Amniotic epithelial cell (primary cell): Measurements from ENCODE around the gene CWC27.
"Not testable (repeated sequence)": the region's sequence is repeated elsewhere in the genome, so short reads cannot be mapped to it uniquely, and the experiment has no call there.

Experiments used
- DNase-seq: peaks from one replicate; pipeline ENCODE4 v3.0.0-alpha.2; 2010; ENCODE audit warnings: low read depth

CWC27 gene

DNA sequence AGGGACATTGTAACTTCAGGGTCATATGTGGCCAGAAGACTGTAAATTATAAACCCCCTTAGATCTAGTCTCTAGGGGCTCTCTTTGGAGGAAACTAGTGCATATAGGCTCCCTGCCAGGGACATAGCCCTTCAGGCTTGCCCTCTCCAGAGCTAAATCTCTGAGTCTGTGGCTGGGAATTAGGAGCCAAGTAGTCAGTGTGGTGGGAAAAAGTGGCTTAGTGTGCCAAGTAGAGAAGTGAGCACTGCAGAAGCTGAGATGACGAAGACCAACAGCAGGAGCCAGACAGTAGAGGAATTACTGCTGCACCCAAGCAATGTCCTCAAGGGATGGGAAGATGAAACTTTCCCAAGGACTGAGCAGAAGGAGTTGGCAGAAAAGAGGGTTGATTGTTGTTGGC lies 71.2 kb downstream of the CWC27 start:
- DNase-seq: no peak

DNA sequence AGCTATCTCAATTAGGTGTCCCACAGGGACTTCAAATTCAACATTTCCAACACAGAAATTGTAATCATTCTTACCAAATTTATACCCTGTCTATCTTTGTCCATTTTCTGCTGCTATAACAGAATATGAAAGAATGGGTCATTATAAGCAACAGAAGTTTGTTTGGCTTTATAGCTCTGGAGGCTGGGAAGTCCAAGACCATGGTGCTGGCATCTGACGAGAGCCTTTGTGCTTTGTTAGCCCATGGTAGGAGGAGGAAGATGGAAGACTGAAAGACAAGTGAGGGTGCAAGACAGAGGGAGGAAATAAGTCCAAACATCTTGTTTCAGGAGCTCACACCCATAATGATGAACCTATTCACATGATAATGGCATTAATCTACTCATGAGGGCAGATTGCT lies 72.2 kb downstream of the CWC27 start:
- DNase-seq: no peak

DNA sequence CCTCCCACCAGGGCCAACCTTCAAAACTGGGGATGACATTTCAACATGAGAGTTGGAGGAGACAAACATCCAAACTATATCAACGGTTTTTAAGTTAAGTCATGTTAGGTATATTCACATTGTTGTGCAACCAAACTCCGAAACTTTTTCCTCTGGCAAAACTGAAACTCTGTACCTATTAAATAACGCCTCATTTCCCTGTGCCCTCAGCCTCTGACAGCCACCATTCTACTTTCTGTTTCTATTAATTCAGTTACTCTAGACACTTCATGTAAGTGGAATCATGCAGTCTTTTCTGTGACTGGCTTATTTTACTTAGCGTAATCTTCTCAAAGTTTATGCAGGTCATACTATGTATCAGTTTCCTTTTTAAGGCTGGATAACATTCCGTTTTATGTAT lies 85.0 kb downstream of the CWC27 start:
- no peak for DNase-seq

DNA sequence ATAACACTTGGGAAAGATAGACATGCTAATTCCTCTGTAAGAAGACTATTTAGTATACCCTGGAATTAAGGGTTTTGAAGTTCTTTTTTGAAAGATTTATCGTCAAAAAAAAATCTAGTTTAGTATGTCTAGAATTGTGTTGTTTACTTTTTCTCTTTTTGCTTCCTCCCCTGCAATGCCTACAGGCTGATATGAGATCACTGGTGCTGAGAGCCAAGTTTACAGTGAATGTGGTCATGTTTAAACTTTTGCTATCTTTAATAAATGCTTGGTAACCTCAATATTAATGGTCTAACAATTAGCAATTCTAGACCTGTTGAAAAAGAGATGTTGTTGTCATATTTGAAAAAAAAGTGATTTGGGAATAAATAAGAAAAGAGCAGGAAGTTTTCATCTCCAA lies 86.1 kb downstream of the CWC27 start:
- DNase-seq: peak; percentile 55

DNA sequence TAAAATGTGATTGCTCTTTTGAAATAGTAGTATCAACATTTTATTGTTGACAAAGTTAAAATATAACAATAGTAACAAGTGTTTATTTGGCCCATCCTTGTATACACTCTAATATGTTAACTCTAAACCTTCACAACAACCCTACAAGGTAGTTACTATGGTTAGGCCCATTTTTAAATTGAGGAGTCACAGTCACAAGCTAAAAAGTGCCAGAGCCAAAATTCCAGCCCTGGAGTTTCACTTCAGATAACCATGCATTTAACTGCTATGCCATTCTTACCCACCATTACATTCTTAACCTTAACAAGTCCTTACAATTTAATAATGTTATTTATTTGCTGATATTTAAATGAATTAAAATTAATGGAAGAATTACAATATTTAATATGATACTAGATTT lies 91.2 kb downstream of the CWC27 start:
- DNase-seq: no peak

DNA sequence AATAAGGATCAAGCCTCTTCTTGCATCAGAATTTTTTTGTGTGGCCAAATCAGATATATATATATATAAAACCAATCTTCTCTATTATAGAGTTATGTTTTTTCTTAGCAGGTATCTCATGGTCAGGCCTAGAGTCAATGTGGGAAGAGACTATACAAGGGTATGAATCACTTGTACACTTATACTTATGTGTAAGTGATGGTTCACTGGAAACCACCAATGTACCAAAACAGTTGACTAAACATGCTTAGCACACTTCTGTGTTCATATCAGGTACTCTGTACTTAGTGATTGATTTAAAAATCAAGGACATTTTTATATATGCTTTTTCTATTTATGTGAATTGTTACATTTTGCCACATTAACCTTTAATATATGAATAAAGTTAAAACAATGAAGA lies 92.6 kb downstream of the CWC27 start:
- no peak for DNase-seq

DNA sequence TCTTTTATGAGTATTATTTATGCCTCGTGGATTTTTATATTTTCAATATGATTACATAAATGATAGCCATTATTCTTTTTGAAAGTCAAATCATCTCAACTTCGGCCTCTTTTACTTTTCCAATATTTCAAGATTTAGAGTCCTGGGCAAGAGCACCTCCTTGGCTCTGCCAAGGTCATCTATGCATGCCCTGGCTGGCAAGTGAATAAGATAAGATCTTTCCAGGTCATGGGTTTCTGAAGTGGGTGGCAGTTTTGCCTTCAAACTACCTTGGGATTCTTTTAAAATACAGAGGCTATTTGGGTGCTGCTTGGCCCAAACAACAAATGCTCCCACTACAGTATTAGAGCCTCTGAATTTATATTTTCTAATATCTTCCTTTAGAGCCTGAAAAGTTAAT lies 95.4 kb downstream of the CWC27 start:
- no peak for DNase-seq

DNA sequence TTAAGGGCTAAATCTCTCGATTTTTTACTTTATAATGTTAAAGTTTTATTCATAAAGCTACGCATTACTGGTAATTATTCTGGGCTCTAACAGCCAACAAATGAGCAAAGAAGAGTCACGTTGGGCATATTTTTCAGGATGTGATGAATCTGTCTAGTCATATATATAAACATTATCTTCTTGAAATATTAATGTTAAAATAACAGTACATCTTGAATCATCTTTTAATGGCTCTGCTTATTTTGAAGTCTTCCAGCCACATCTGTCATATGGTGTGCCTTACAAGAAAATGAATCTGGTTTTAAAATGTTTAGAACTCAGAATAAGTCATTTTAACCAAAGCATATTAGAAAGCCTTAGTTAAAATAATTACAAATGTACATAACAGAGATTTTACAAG lies 96.9 kb downstream of the CWC27 start:
- peak; percentile 23 for DNase-seq

DNA sequence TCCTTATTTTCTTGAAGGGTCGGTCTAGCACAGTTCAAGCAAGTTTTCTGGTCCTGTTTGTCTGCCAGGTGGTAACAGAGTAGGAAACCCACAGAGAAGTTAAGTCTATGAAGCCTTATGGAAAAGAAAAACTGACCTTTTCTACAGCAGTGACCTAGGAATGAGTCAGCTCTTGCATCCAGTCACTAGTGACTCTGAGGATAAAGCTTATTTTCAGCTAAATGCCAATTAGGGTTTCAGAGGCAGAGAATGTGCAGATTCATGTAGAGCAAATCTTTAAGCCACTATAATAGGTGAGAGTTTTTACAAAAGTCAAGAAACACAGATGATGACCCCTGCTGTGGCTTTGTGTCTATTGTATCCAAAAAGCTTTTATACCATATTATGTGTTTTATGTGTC lies 100.7 kb downstream of the CWC27 start:
- peak; percentile 60 for DNase-seq

DNA sequence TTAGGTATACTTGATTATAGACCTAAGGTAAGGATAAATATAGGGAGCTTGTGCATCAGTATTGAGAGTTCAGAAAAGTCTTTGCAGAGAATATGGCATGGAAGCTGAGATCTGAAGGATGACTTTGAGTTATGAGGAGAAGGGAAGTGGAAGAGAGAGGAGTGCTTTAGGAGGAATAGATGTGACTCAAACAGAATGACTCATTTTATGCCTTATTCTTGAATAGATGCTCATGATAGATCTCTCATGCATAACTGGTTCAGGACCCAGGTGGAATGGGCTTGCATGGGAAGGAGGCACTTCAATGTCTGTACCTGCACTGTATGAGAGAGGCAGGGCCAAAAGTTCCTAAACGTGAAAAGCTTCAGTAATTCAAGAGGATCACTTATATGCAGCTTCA lies 103.3 kb downstream of the CWC27 start:
- peak; percentile 8 for DNase-seq

DNA sequence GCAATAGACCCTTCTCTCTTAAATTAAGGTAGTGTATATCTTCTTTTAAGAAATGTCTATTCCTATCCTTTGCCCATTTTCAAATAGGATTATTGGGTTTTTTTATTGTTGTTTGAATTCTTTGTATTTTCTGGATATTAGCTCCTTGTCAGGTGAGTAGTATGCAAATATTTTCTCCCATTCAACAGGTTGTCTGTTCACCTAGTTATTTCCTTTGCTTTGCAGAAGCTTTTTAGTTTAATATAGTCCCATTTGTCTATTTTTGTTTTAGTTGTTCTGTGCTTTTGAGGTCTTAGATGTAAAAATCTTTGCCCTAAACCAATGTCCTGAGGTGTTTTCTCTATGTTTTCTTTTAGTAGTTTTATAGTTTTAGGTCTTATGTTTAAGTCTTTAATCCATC lies 104.7 kb downstream of the CWC27 start:
- DNase-seq: no peak

DNA sequence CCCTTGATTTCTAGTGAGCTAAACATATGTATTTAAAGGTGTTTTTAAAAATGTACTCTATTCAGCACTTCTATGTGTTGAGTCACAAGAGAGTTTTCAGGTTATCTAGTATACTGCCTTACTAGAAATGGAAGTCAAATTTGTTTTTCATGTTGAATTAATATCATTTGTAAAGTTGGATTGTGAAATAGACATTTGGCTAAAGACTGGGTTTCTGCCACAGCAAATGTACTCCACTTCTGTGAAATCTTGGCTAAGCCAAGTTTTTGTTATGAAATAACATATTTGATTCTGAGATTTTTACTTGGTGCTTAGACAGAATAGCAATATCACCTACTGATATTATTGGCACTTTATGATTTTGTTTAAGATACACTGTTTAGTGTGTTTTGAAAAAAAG lies 106.0 kb downstream of the CWC27 start:
- peak; percentile 55 for DNase-seq

DNA sequence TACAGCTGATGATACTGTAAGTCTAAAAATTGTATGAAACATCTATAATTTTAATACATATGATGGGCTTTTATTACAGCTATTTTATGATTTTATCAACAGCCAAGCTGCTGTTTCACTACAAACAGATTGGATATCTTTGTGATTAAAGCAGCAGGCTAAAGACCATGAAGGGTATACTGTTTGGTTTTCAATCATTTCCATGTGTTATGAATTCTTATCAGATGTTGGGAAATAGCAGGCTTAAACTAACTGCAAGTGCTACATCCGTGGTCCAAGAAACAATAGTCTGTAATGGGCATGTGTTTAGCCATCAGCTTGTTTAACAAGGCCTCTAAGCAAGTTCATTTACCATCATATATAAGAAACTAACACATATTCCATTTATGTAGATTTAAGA lies 107.5 kb downstream of the CWC27 start:
- peak; percentile 24 for DNase-seq

DNA sequence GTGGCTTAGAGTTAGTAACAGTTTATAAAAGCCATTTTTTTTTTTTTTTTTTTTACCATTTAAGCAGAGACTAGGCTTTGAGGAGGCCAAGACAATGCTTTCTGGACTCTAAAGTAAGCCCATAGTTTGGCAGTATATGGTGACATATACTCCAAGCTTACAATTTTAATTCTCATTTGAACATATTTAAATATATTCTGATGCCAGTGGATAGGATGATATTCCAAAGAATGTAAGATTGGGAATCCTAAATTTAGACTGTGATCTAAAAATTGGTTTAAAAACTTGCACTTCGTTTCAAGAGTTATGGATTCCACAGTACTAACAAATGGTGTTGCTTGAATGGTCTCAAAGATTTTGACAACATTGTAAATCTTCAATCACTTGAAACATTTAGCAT lies 112.1 kb downstream of the CWC27 start:
- DNase-seq: no peak

DNA sequence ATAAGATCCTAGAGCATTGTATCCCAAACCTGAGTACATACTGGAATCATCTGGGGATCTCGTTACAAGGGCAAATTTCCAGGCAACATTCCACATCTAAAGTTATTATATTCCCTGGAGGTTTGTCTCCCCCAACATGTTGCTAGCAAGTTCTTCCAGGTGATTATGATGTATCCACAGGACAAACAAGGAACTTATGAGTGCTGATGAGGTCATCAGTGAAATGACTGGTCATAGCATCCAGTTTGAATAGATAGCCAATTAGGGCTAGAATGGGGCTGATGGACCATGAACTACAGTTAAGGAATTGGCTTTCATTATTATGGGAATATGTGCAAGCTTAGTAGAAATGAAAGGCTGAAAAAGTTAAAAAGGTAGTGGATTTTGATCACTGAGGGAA lies 115.2 kb downstream of the CWC27 start:
- DNase-seq: no peak

DNA sequence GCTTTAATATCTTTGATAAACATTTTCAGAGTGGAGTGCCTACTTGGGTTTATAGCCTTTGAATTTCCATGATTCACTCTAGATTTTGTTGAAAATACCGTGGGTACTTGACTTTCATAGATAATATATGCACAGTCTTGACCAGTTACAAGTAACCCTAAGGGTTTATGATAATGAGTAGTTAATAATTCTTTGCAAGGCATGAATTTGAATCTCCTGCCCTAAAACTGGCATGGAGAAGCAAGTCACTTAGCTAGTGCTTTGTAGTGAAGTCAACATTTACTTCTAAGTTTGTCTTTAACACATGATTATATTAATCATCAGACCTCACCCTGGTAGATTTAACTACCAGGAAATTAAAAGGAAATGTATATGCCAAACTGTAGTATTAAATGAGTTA lies 115.8 kb downstream of the CWC27 start:
- no peak for DNase-seq

DNA sequence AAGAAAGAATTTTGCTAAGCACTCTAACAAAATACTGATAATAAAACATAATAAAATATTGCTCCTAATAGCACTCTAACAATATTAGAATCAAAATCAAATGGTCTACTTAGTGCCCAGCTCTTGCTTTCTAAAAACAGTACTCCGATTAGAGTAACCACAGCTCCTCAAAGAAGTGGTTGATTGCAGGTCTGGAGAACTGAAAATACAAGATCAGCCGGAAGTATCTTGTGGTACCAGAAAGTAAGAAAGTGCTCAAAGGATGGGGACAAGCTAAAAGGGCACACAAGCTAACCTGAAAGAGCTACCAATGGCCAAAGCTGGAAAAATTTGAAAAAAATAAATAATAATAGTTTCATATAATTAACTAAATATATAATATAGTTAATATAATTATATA lies 119.2 kb downstream of the CWC27 start:
- no peak for DNase-seq

DNA sequence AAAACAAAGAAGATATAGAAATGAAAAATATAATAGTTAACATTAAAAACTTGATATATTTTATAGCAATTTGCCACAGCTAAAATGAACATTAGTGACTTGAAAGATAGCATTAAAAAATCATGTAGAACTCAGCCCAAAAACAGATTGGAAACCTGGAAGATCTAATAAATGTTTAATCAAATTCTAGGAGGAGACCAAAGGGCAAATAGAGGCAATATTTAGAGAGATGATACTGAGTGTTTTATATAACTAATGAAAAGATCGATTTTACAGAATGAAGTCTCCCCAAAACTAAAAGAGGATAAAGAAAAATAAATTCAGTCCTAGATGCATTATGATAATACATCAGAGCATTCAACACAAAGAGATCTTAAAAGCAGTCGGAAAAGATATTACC lies 127.0 kb downstream of the CWC27 start:
- no peak for DNase-seq

DNA sequence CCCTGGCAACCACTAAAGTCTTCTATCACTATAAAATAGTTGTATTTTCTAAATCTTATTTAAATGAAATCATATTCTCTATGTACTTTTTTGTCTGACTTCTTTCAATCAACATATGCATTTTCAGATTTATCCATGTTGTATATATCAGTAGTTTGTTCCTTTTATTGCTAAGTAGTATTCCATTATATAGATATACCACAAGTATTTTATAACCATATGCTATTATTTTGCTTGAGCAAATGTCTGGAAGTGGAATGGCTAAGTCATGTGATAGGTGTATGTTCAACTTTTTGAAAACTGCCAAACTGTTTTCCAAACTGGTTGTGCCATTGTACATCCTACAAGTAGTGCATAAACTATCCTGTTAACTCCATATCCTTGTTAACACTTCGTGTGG lies 131.1 kb downstream of the CWC27 start:
- no peak for DNase-seq

DNA sequence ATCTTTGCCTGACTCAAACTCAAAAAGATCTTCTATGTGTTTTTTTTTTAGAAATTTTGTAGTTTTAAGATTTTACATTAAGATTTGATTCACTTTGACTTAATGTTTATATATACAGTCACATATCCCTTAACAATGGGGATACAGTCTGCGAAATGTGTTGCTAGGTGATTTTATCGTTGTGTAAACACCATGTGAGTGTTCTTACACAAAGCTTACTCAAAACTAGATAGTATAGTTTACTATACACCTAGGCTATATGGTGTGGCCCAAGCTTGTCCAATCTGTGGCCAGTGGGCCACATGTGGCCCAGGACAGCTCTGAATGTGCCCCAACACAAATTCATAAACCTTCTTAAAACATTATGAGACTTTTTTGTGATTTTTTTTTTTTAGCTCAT lies 131.9 kb downstream of the CWC27 start:
- no peak for DNase-seq

DNA sequence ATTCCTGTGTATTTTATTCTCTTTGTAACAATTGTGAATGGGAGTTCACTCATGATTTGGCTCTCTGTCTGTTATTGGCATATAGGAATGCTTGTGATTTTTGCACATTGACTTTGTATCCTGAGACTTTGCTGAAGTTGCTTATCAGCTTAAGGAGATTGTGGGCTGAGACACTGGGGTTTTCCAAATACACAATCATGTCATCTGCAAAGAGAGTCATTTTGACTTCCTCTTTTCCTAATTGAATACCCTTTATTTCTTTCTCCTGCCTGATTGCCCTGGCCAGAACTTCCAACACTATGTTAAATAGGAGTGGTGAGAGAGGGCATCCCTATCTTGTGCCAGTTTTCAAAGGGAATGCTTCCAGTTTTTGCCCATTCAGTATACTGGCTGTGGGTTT lies 138.7 kb downstream of the CWC27 start:
- not testable (repeated sequence) for DNase-seq

DNA sequence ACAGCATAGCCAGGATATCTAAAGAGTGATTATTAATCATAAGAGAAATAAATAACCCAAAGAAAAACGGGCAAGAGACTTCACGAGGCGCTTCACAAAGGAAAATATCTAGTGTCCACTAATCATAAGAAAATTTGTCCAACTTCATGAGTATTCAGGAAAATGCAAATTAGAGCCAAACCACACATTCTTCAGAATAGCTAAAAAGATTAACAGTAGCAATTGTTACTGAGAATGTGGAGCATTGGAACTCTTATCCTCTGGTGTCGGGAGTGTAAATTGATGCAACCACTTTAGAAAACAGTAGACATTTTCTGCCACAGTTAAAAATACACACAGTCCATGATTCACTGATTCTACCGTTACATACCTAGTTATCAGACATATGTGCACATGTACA lies 145.7 kb downstream of the CWC27 start:
- DNase-seq: peak; percentile 60

DNA sequence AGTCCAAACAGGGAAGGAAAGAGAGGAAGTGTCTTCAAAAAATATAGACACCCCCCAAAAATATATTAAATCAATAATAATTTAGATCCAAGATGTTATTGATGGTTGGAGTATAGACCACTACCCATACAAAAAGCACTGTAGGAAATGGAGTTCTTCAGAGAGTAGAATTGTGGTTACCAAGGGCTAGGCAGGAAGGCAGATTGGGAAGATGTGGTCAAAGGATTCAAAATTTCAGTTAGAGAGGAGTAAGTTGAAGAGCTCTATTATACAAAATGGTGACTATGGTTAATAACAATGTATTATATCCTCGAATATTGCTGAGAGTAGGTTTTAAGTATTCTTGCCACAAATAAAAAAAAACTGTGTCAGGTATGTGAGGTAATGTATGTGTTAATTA lies 149.4 kb downstream of the CWC27 start:
- no peak for DNase-seq

DNA sequence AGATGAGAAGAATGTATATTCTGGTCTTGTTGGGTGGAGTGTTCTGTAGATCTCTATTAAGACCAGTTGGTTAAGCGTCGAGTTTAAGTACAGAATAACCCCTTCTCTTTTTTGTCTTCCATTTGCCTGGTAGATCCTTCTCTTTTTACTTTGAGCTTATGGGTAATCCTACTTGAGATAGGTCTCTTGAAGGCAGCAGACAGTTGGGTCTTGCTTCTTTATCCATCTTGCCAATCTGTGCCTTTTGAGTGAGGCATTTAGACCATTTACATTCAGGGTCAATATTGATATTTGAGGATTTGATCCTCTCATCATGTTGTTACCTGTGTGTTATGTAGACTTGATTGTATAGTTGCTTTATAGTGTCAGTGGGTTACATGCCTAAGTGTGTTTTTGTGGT lies 152.7 kb downstream of the CWC27 start:
- DNase-seq: no peak

DNA sequence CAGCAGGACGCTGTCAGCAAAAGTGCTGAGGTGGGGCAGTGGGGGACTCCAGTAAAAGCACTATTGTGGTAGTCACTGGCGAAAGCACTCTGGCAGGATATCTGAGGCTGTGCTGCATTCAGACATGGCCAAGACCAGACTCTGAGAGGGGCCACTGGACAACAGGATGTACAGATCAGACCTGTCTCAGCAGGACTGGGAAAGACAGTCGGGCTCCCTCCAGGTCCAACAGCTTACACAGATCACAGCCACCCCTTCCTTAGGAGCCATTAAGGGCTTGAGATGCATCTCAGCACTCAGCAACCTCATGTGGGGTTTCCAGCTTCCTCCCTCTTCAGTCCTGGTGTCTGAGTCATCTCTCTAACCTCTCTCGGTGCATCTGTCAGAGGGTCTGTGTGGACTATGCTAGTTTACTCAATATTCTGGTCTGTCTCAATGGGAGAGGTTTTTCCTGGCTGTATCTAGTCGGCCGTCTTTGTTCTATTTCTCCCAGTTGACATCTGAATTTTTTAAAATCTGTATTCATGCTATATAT lies 154.5 kb downstream of the CWC27 start:
- DNase-seq: peak; percentile 77
